Activated CD8-positive, alpha-beta memory T cell treated with anti-CD3 and anti-CD28 coated beads for 24 hours (primary cell): ENCODE measurements around the gene CLEC4C.
"Not testable (repeated sequence)": the region's sequence is repeated elsewhere in the genome, so short reads cannot be mapped to it uniquely, and the experiment has no call there.

Experiments used
- DNase-seq: peaks from one replicate; pipeline ENCODE4 v3.0.0-alpha.2; 2020

The CLEC4C gene

GRCh38 chr12:7747246-7747645 is at the start of gene CLEC4C:
Gene CLEC4C, minus strand, starts transcription at chr12:7747375. Its CDS starts 27 bp downstream, at chr12:7747348.
- DNase-seq: no peak

- DNase-seq: no peak
Observed at GRCh38 chr12:7793211-7793610, 46.0 kb upstream of the CLEC4C start.

- not testable (repeated sequence) for DNase-seq
Observed at GRCh38 chr12:7788884-7789528, 41.8 kb upstream of the CLEC4C start, which contains the start of gene NANOG. Gene NANOG, plus strand, starts transcription at chr12:7789402. Its CDS starts 213 bp downstream, at chr12:7789615.

GRCh38 chr12:7788294-7788660 is 41.1 kb upstream of the CLEC4C start:
- no peak for DNase-seq

- no peak for DNase-seq
Observed at GRCh38 chr12:7787574-7788293, 40.6 kb upstream of the CLEC4C start.

GRCh38 chr12:7784701-7785100 is 37.5 kb upstream of the CLEC4C start:
- DNase-seq: no peak

GRCh38 chr12:7783433-7783832 is 36.3 kb upstream of the CLEC4C start:
- DNase-seq: not testable (repeated sequence)

GRCh38 chr12:7782055-7782454 is 34.9 kb upstream of the CLEC4C start:
- no peak for DNase-seq

GRCh38 chr12:7781274-7781673 is 34.1 kb upstream of the CLEC4C start:
- DNase-seq: no peak

GRCh38 chr12:7769999-7770398 is 22.8 kb upstream of the CLEC4C start:
- DNase-seq: no peak

GRCh38 chr12:7758766-7759140 is 11.6 kb upstream of the CLEC4C start:
- DNase-seq: no peak

GRCh38 chr12:7756993-7757392 is 9.8 kb upstream of the CLEC4C start:
- DNase-seq: no peak

GRCh38 chr12:7755668-7756067 is 8.5 kb upstream of the CLEC4C start:
- not testable (repeated sequence) for DNase-seq

GRCh38 chr12:7751941-7752922 is 5.1 kb upstream of the CLEC4C start:
- not testable (repeated sequence) for DNase-seq

GRCh38 chr12:7751394-7751793 is 4.2 kb upstream of the CLEC4C start:
- DNase-seq: no peak

- DNase-seq: no peak
Observed at GRCh38 chr12:7750350-7750749, 3.2 kb upstream of the CLEC4C start.

- DNase-seq: no peak
Observed at GRCh38 chr12:7749442-7749841, 2.3 kb upstream of the CLEC4C start.

GRCh38 chr12:7748852-7749251 is 1.7 kb upstream of the CLEC4C start:
- no peak for DNase-seq

- no peak for DNase-seq
Observed at GRCh38 chr12:7732993-7733392, 14.2 kb downstream of the CLEC4C start.

GRCh38 chr12:7731486-7731885 is 15.7 kb downstream of the CLEC4C start:
- DNase-seq: no peak

GRCh38 chr12:7730984-7731383 is 16.2 kb downstream of the CLEC4C start:
- not testable (repeated sequence) for DNase-seq

- DNase-seq: no peak
Observed at GRCh38 chr12:7729746-7730145, 17.4 kb downstream of the CLEC4C start.

- DNase-seq: no peak
Observed at GRCh38 chr12:7723926-7724325, 23.2 kb downstream of the CLEC4C start.
